Nephron (organoid): ENCODE results near the gene DRC1.

Source experiments
- H3K27ac Mint-ChIP-seq, 3 experiments: 2 replicates each; pipeline ENCODE4 v1.8.0; 2020; ENCODE audit warnings: mixed read lengths in 3 of 3, mild to moderate bottlenecking in 2 of 3, moderate library complexity in 1 of 3
- H3K27me3 Mint-ChIP-seq: 2 replicates; pipeline ENCODE4 v1.8.0; 2021; ENCODE audit warnings: low read depth, mild to moderate bottlenecking, moderate library complexity, mixed read lengths
- H3K36me3 Mint-ChIP-seq: 2 replicates; pipeline ENCODE4 v1.8.0; 2020; ENCODE audit warnings: low read depth, mixed read lengths
- H3K4me1 Mint-ChIP-seq: 2 replicates; pipeline ENCODE4 v1.8.0; 2020; ENCODE audit warnings: mixed read lengths
- H3K4me3 Mint-ChIP-seq, 3 experiments: 2 replicates each; pipeline ENCODE4 v1.8.0; 2020; ENCODE audit warnings: mild to moderate bottlenecking in 3 of 3, mixed read lengths in 3 of 3, moderate library complexity in 2 of 3
- H3K9me3 Mint-ChIP-seq: 2 replicates; pipeline ENCODE4 v1.8.0; 2020; ENCODE audit warnings: mixed read lengths
- CTCF ChIP-seq, 3 experiments: fragments of 200-600 bp; sonication (generic); IDR thresholded peaks; one replicate each; pipeline ENCODE4 v1.5.0; 2021; ENCODE audit warnings: antibody characterized with exemption in 3 of 3; ENCODE audit not compliant: unreplicated experiment in 3 of 3

DRC1 gene

GRCh38 chr2:26422947-26423629, 21.4 kb downstream of the DRC1 start:
- Mint-ChIP-seq H3K4me3 (no peak overlapping the region), H3K27me3 (peaks cover 6% of the 10 kb centered on the region), H3K4me1 (peaks cover 7% of the 10 kb centered on the region), H3K36me3 (no peaks in the 10 kb centered on the region), H3K27ac (no peak overlapping the region), H3K9me3 (no peaks in the 10 kb centered on the region)
- TF ChIP-seq CTCF (IDR thresholded peaks at IDR 0.05; ENCODE audit: unreplicated experiment in 3 of 3), result no peak

- no peak overlapping the region for H3K27ac Mint-ChIP-seq
- no peaks in the 10 kb centered on the region for H3K9me3 Mint-ChIP-seq
- peaks cover 7% of the 10 kb centered on the region for H3K4me1 Mint-ChIP-seq
- H3K4me3 Mint-ChIP-seq, result no peak overlapping the region
- H3K27me3 Mint-ChIP-seq, result peaks cover 5% of the 10 kb centered on the region
- H3K36me3 Mint-ChIP-seq, result no peaks in the 10 kb centered on the region
- TF ChIP-seq CTCF (IDR thresholded peaks at IDR 0.05; ENCODE audit: unreplicated experiment in 3 of 3), result no peak
Observed at GRCh38 chr2:26423750-26424149, 22.0 kb downstream of the DRC1 start.

GRCh38 chr2:26424221-26424620, 22.5 kb downstream of the DRC1 start:
- H3K27ac Mint-ChIP-seq, result no peak overlapping the region
- H3K36me3 Mint-ChIP-seq, result no peaks in the 10 kb centered on the region
- H3K27me3 Mint-ChIP-seq, result peaks cover 5% of the 10 kb centered on the region
- H3K4me1 Mint-ChIP-seq, result peaks cover 7% of the 10 kb centered on the region
- no peak overlapping the region for H3K4me3 Mint-ChIP-seq
- no peaks in the 10 kb centered on the region for H3K9me3 Mint-ChIP-seq
- no peak for TF ChIP-seq CTCF (IDR thresholded peaks at IDR 0.05; ENCODE audit: unreplicated experiment in 3 of 3)

- H3K9me3 Mint-ChIP-seq, result no peaks in the 10 kb centered on the region
- peaks cover 41% of the 10 kb centered on the region for H3K4me1 Mint-ChIP-seq
- no peaks in the 10 kb centered on the region for H3K36me3 Mint-ChIP-seq
- no peak overlapping the region for H3K27ac Mint-ChIP-seq
- no peak for TF ChIP-seq CTCF (IDR thresholded peaks at IDR 0.05; ENCODE audit: unreplicated experiment in 3 of 3)
- H3K27me3 Mint-ChIP-seq, result no peaks in the 10 kb centered on the region
- H3K4me3 Mint-ChIP-seq, result no peak overlapping the region
Observed at GRCh38 chr2:26428846-26429245, 27.1 kb downstream of the DRC1 start.

- H3K27me3 Mint-ChIP-seq, result no peaks in the 10 kb centered on the region
- H3K9me3 Mint-ChIP-seq, result no peaks in the 10 kb centered on the region
- H3K36me3 Mint-ChIP-seq, result no peaks in the 10 kb centered on the region
- peak overlapping the region in 2 of 3 experiments; percentile 8 to 10 for H3K27ac Mint-ChIP-seq
- no peak for TF ChIP-seq CTCF (IDR thresholded peaks at IDR 0.05; ENCODE audit: unreplicated experiment in 3 of 3)
- H3K4me3 Mint-ChIP-seq, result no peak overlapping the region
- peaks cover 37% of the 10 kb centered on the region for H3K4me1 Mint-ChIP-seq
Observed at GRCh38 chr2:26429779-26430578, 28.3 kb downstream of the DRC1 start.
